DMS79 treated with DMSO at 0.1 percent for 48 hours (cell line): ENCODE data around the gene TMEM135.
"Not testable (repeated sequence)": the region's sequence is repeated elsewhere in the genome, so short reads cannot be mapped to it uniquely, and the experiment has no call there.

Source experiments
- DNase-seq: peaks from one replicate; lab custom pipeline; 2025; lab: John Stamatoyannopoulos, UW

Gene TMEM135

GRCh38 chr11:87258171-87258833, 220.6 kb downstream of the TMEM135 start:
- no peak for DNase-seq

GRCh38 chr11:87259736-87260135, 222.0 kb downstream of the TMEM135 start:
- no peak for DNase-seq

- DNase-seq = no peak
Measured at GRCh38 chr11:87260811-87261210, 223.1 kb downstream of the TMEM135 start.

- no peak for DNase-seq
Measured at GRCh38 chr11:87263264-87263838, 225.6 kb downstream of the TMEM135 start.

GRCh38 chr11:87263979-87264378, 226.2 kb downstream of the TMEM135 start:
- no peak for DNase-seq

DNA sequence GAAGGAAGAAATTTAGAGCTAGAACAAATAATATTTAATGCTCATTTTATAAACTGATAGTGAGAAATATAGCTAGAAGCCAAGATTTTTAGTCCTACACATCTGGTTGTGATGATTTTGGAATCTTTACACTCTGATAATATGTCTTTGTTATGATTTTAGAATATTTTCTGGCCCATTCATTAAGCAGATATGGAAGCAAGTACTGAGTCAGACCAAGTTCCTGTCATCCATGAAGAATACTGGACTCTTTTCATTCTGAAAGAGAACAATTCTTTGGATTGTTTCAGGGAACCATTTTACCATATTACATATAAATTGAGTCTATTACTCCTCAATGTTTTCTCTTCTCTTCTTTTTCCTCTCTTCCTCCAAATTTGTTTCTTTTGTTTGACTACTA, 227.4 kb downstream of the TMEM135 start:
- no peak for DNase-seq

- no peak for DNase-seq
Measured at GRCh38 chr11:87265979-87266378, 228.2 kb downstream of the TMEM135 start.

- no peak for DNase-seq
Measured at GRCh38 chr11:87266751-87267150, 229.0 kb downstream of the TMEM135 start.

DNA sequence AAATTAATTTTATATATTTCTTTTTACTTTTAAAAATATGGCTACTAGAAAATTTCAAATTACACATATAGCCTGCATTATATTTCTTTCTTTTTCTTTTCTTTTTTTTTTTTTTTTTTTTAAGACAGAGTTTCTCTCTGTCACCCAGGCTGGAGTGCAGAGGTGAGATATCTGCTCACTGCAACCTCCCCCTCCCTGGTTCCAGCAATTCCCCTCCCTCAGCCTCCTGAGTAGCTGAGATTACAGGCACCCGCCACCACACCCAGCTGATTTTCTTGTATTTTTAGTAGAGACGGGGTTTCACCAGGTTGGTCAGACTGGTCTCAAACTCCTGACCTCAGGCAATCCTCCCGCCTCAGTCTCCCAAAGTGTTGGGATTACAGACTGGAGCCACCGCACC, 234.2 kb downstream of the TMEM135 start:
- DNase-seq = not testable (repeated sequence)

DNA sequence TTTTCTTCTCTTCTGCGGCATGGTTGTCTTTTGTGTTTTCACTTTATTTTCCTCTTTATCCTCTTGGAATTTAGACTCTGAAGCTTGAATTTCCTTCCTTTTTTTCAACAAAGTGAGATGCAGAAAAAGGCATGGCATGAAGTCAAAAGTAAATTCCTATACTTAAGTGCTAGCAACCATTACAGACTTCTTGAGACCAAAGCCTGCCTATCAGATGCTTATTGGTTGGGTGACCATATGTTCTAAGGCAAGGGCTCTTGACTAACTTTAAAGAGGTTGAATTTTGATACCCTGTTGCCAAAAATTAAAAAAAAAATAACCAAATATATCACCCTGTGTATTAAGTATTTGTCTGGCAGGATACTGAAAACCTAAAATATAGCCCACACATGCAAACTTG, 237.4 kb downstream of the TMEM135 start:
- DNase-seq = no peak

GRCh38 chr11:87280143-87280542, 242.4 kb downstream of the TMEM135 start:
- DNase-seq = no peak

DNA sequence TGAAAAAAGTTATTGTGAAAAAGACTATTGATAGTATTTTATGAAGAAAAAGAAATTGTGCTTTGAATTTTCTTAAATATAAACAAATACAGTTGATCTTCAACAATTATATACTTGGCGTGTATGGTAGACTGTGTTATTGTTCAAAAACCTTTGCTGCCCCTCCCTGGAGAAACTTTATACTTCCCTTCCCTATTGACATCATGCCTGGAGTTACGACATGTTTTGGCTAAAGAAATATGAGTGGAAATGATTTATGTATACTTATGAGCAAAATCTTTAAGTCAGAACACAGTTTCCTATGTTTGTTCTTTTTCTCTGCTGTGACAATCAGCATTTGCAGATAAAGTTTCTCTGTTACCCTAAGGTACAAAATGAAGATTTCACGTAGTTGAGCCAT, 243.8 kb downstream of the TMEM135 start:
- DNase-seq = no peak

- DNase-seq = no peak
Measured at GRCh38 chr11:87284306-87284705, 246.6 kb downstream of the TMEM135 start.

DNA sequence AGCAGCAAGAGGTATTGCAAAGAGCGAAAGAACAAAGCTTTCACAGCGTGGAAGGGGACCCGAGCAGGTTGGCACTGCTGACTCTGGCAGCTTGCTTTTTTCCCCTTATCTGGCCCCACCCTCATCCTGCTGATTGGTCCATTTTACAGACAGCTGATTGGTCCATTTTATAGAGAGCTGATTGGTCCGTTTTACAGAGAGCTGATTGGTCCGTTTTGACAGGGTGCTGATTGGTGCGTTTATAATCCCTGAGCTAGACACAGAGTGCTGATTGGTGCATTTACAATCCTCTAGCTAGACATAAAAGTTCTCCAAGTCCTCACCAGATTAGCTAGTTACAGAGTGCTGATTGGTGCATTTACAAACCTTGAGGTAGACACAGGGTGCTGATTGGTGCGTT, 247.9 kb downstream of the TMEM135 start:
- DNase-seq = not testable (repeated sequence)

GRCh38 chr11:87286338-87286737, 248.6 kb downstream of the TMEM135 start:
- no peak for DNase-seq

DNA sequence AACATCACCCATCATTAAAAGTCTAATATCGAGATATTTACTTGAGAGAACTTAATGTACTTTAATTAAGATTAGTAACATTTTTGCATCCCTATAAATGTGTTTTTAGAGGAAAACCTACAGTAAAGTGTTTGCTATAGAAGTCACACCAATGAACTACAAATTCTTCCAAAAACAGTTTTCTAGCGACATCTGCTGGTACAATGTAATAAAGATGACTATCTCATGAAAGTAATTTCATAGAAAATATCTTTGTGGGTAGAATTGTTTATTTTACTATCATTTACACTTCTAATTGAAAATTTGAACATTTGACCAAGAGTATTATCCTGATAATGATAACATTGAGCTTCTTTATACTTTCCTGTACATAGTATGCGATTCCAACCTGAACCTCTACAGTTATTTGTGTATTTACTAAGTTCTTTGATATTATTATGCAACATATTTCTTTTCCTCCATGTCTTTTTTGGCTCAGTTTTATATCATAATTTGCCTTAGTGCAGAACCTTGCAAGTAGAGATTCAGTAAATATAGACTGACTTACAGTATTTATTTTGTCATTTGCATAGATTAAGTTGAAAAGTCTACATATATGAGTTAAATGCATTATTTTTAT, 252.7 kb downstream of the TMEM135 start:
- DNase-seq = peak; percentile 59

GRCh38 chr11:87292598-87292997, 254.9 kb downstream of the TMEM135 start:
- no peak for DNase-seq

- no peak for DNase-seq
Measured at GRCh38 chr11:87295237-87295636, 257.5 kb downstream of the TMEM135 start.

DNA sequence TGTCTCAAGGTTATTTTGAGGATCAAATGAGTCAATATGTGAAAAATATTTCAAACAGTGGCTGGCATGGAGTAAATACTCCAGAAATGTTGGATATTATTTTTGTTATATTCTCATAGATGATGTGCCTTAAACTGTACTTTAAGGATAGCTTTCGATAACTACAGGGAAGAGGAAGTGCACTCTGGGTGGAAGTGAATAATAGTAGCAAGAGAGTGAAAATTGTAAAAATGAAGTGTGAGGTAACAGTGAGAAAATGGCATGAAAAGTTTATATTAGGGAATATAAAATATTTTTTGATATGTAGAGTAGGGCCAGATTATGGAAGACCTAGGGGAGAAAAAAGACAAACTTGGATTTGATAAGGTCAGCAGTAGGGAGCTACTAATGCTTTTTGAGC, 258.9 kb downstream of the TMEM135 start:
- no peak for DNase-seq

DNA sequence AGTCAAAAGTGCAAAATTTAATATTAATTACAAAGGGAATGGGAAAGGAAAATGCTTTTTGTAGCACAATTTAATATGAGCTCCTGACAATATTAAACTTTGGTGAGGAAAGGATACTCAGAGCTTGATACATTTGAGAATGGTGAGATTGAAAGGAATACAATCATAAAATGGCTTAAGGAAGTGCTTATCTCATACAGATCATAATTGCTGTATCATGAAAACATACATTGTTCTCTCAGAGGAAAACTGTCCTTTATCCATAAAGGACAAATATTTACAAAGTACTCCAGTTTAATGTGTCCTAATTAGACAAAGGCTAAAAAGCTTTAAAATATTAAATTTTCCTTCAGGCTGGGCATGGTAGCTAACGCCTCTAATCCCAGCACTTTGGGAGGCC, 260.4 kb downstream of the TMEM135 start:
- DNase-seq = no peak

GRCh38 chr11:87299041-87299481, 261.3 kb downstream of the TMEM135 start:
- no peak for DNase-seq

DNA sequence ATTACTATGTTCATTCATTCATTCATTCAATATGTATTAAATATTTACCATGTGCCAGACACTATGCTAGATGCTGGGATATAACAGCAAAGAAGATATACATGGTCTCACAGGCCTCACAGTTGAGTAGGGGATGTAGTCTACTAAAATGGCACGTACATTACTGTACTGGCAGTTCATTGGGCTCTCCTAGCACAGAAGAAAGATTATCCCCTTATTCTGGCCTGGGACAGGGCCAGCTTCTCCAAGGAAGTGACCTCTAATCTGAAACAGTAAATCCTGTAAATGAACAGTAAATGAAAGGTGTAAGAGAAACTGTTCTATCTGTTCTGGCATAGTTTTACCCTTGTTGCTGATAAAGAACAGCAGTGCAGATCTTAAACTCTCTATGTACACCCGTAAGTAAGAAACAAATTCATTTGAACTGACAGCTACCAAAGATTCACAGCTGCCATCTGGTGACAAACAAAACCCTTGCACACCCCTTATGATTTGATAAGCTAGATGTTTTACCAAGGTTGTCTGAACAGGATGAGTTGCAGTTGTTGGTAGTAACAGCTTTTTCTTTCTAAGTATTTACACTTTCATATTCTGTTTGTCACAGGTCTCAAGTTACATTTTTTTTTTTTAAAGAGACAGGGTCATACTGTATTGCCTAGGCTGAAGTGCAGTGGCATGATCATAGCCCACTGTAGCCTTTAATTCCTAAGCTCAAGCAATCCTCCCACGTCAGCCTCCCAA, 263.1 kb downstream of the TMEM135 start:
- DNase-seq = no peak
